ENCODE measurements around the gene RPS18. TPM values are rescaled to one million over a fixed set of nuclear protein-coding genes. Genes with fewer than 3 reads are reported as not detected.

RPS18 gene
- total and polyA plus RNA-seq, 9 of the 15 experiments (the other 6 are each of a cell fraction or from before 2014, with no cell fraction given) = 5,023 to 17,516 (median 8,131) TPM

GRCh38 chr6:33276864-33277662, 5.2 kb downstream of the RPS18 start, which contains the start of gene B3GALT4 (continued):
- TF ChIP-seq HES1 (IDR thresholded peaks at IDR 0.05; ENCODE audit: low read depth) = 0 out of 2 replicates have a peak, but pooled peaks have one; percentile 14
- TF ChIP-seq BRD9 (IDR thresholded peaks at IDR 0.05; ENCODE audit: low read depth, partially characterized antibody) = no peak
- peak; percentile 87; the same call in 1 of the 2 replicates for TF ChIP-seq ZNF695 (CRISPR knock-in tag; IDR thresholded peaks at IDR 0.05)
- no peak for TF ChIP-seq ADNP (tag; IDR thresholded peaks at IDR 0.05)
- TF ChIP-seq SRF (CRISPR knock-in tag; IDR thresholded peaks at IDR 0.05) = peak in 1 of 2 experiments; percentile 46; a peak in 1 of 4 replicates
- no peak for TF ChIP-seq MLLT1 (IDR thresholded peaks at IDR 0.05)
- no peak for TF ChIP-seq MEF2D (tag; conservative IDR thresholded peaks at IDR 0.05; ENCODE audit: low read depth)
- peak; percentile 99 for TF ChIP-seq HMGN3 (IDR thresholded peaks at IDR 0.05; ENCODE audit: borderline replicate concordance, extremely low read depth, insufficient read length, low read depth, low read length)
- TF ChIP-seq TGIF2 (CRISPR knock-in tag; IDR thresholded peaks at IDR 0.05) = peak; percentile 72; the same call in 1 of the 2 replicates
- no peak for TF ChIP-seq NR0B1 (IDR thresholded peaks at IDR 0.05; ENCODE audit: partially characterized antibody)
- TF ChIP-seq SETDB1 (IDR thresholded peaks at IDR 0.05; ENCODE audit: low read length) = peak; percentile 66
- TF ChIP-seq ZNF561 (CRISPR knock-in tag; conservative IDR thresholded peaks at IDR 0.05) = 0 out of 2 replicates have a peak, but pooled peaks have one; percentile 42
- peak; percentile 99 for TF ChIP-seq CXXC5 (CRISPR knock-in tag; IDR thresholded peaks at IDR 0.05)
- TF ChIP-seq ETV5 (CRISPR knock-in tag; IDR thresholded peaks at IDR 0.05; ENCODE audit: low read depth) = peak; percentile 90; the same call in 1 of the 2 replicates
- TF ChIP-seq MCM5 (IDR thresholded peaks at IDR 0.05; ENCODE audit: low read depth) = no peak
- no peak; the same call in 1 of the 2 replicates for TF ChIP-seq TOE1 (IDR thresholded peaks at IDR 0.05; ENCODE audit: borderline replicate concordance)
- peak; percentile 59; the same call in 1 of the 2 replicates for TF ChIP-seq TOE1 (CRISPR knock-in tag; IDR thresholded peaks at IDR 0.05; ENCODE audit: borderline replicate concordance, low read depth)
- no peak for TF ChIP-seq ATF3 (IDR thresholded peaks at IDR 0.05)
- TF ChIP-seq ATF3 (CRISPR knock-in tag; conservative IDR thresholded peaks at IDR 0.05) = no peak
- TF ChIP-seq HLTF (IDR thresholded peaks at IDR 0.05) = no peak
- TF ChIP-seq E4F1 (CRISPR knock-in tag; IDR thresholded peaks at IDR 0.05; ENCODE audit: borderline replicate concordance) = no peak

Data from K562 (cell line).